GM12878 (cell line): Measurements from ENCODE around the gene UNC45A. TPM values are rescaled to one million over a fixed set of nuclear protein-coding genes. Genes with fewer than 3 reads are reported as not detected.

Experiments used
- ATF3 ChIP-seq: IDR thresholded peaks from 2 replicates; pipeline ENCODE4 v1.6.1; 2011; ENCODE audit warnings: low read depth, mild to moderate bottlenecking, low read length, moderate library complexity, borderline replicate concordance; ENCODE audit errors: extremely low read depth
- ATF7 ChIP-seq: fragments of 450-650 bp; IDR thresholded peaks from 2 replicates; pipeline ENCODE4 v1.6.1; 2016; ENCODE audit warnings: low read depth, mild to moderate bottlenecking
- IRF4 ChIP-seq: IDR thresholded peaks from 2 replicates; pipeline ENCODE4 v1.6.1; 2011; ENCODE audit warnings: low read depth, low read length
- KAT2A ChIP-seq: conservative IDR thresholded peaks from 2 replicates; pipeline ENCODE4 v1.6.1; 2011; ENCODE audit warnings: low read depth, low read length; ENCODE audit not compliant: control insufficient read depth
- MTA2 ChIP-seq: fragments of 450-650 bp; IDR thresholded peaks from 2 replicates; pipeline ENCODE4 v1.6.1; 2016; ENCODE audit warnings: low read depth, mild to moderate bottlenecking, moderate library complexity
- MYB ChIP-seq: fragments of 150-350 bp; IDR thresholded peaks from 2 replicates; pipeline ENCODE4 v1.6.1; 2014; ENCODE audit warnings: mild to moderate bottlenecking, low read depth, low read length, borderline replicate concordance
- NBN ChIP-seq: fragments of 450-650 bp; IDR thresholded peaks from 2 replicates; pipeline ENCODE4 v1.6.1; 2016
- NFYA ChIP-seq: IDR thresholded peaks from 2 replicates; pipeline ENCODE4 v1.6.1; 2011; ENCODE audit warnings: low read depth, mild to moderate bottlenecking, low read length, improper control_type of control experiment, borderline replicate concordance
- NRF1 ChIP-seq: conservative IDR thresholded peaks from 2 replicates; pipeline ENCODE4 v1.6.1; 2011; ENCODE audit warnings: mild to moderate bottlenecking, low read depth, low read length, improper control_type of control experiment
- POLR2A ChIP-seq: IDR thresholded peaks from 2 replicates; pipeline ENCODE4 v1.6.1; 2011; ENCODE audit warnings: low read depth, mild to moderate bottlenecking, low read length
- POLR2AphosphoS2 ChIP-seq: IDR thresholded peaks from 2 replicates; pipeline ENCODE4 v1.6.1; 2011; ENCODE audit warnings: low read depth, mild to moderate bottlenecking, low read length, improper control_type of control experiment, moderate library complexity
- RB1 ChIP-seq: fragments of 450-650 bp; formaldehyde crosslinking; IDR thresholded peaks from 2 replicates; pipeline ENCODE4 v1.6.1; 2017; ENCODE audit warnings: mild to moderate bottlenecking, borderline replicate concordance
- SP1 ChIP-seq: IDR thresholded peaks from one replicate; pipeline ENCODE4 v1.6.1; 2011; ENCODE audit warnings: low read depth, low read length
- SREBF1 ChIP-seq: IDR thresholded peaks from 2 replicates; pipeline ENCODE4 v1.6.1; 2012; ENCODE audit warnings: mild to moderate bottlenecking, low read length
- STAT1 ChIP-seq: fragments of 450-650 bp; conservative IDR thresholded peaks from 2 replicates; pipeline ENCODE4 v1.6.1; 2014; ENCODE audit warnings: antibody characterized with exemption, mild to moderate bottlenecking
- ZBTB40 ChIP-seq: fragments of 450-650 bp; IDR thresholded peaks from 2 replicates; pipeline ENCODE4 v1.6.1; 2016; ENCODE audit warnings: mild to moderate bottlenecking, moderate library complexity, borderline replicate concordance
- ZZZ3 ChIP-seq: IDR thresholded peaks from 2 replicates; pipeline ENCODE4 v1.6.1; 2011; ENCODE audit warnings: low read depth; ENCODE audit not compliant: control insufficient read depth, insufficient read length
- polyA plus RNA-seq, 11 experiments: library from polyadenylated mRNA; depleted of rRNA in 4 of 11; unstranded in 6 of 11; stranded (reverse) in 5 of 11; fragments of >200 nt; fragmentation: Nextera tagmentation in 4 of 11; fragmentation: Illumina TruSeq in 1 of 11; extraction: Ambion mirVana in 4 of 11; extraction: Trizol in 1 of 11; gene quantifications; 1 replicate in 1 of 11; 2 replicates in 10 of 11; pipeline versions ENCODE4 v1.2.1 to v1.2.3, GENCODE V29; 2011 to 2016; ENCODE audit warnings: inconsistent platforms in 2 of 11, missing spikeins in 2 of 11, low read depth in 1 of 11
- total RNA-seq, 4 experiments: library from RNA; depleted of rRNA in 3 of 4; stranded (reverse); fragments of >200 nt in 3 of 4; fragmentation: Illumina TruSeq in 1 of 4; extraction: Trizol in 1 of 4; gene quantifications; 2 replicates each; pipeline versions ENCODE4 v1.2.1 to v1.2.3, GENCODE V29; 2013 to 2021
- TF ChIP-seq, protein P1 (sequence below): IDR thresholded peaks from 2 replicates; pipeline ENCODE4 v1.6.1; 2011; ENCODE audit warnings: borderline replicate concordance, low read depth, mild to moderate bottlenecking, moderate library complexity, low read length; ENCODE audit not compliant: insufficient read depth, poor library complexity, severe bottlenecking
- TF ChIP-seq, protein P2 (sequence below): fragments of 450-650 bp; IDR thresholded peaks from 2 replicates; pipeline ENCODE4 v1.6.1; 2016; ENCODE audit warnings: mild to moderate bottlenecking
- TF ChIP-seq, protein P3 (sequence below): fragments of 450-650 bp; formaldehyde crosslinking; IDR thresholded peaks from 2 replicates; pipeline ENCODE4 v1.5.0; 2022; ENCODE audit warnings: mild to moderate bottlenecking, missing genetic modification characterization

The UNC45A gene
- total and polyA plus RNA-seq, 10 of the 15 experiments (the other 5 are each of a cell fraction or from before 2014, with no cell fraction given) = 10.3 to 57.8 (median 40.5) TPM

- TF ChIP-seq ZZZ3 (no peak), MTA2 (no peak), SREBF1 (no peak), STAT1 (0 out of 2 replicates have a peak, but pooled peaks have one; percentile 41), SP1 (no peak), RB1 (peak; percentile 70; the same call in 1 of the 2 replicates), MYB (no peak), KAT2A (no peak), ATF7 (no peak), POLR2A (peak; percentile 75), NBN (peak; percentile 83), IRF4 (0 out of 2 replicates have a peak, but pooled peaks have one; percentile 46), ZBTB40 (no peak; the same call in 1 of the 2 replicates), NRF1 (peak; percentile 55), ATF3 (no peak), POLR2AphosphoS2 (no peak), NFYA (no peak)
- TF ChIP-seq, protein P1, sequence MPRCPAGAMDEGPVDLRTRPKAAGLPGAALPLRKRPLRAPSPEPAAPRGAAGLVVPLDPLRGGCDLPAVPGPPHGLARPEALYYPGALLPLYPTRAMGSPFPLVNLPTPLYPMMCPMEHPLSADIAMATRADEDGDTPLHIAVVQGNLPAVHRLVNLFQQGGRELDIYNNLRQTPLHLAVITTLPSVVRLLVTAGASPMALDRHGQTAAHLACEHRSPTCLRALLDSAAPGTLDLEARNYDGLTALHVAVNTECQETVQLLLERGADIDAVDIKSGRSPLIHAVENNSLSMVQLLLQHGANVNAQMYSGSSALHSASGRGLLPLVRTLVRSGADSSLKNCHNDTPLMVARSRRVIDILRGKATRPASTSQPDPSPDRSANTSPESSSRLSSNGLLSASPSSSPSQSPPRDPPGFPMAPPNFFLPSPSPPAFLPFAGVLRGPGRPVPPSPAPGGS = no peak
- TF ChIP-seq, protein P2, sequence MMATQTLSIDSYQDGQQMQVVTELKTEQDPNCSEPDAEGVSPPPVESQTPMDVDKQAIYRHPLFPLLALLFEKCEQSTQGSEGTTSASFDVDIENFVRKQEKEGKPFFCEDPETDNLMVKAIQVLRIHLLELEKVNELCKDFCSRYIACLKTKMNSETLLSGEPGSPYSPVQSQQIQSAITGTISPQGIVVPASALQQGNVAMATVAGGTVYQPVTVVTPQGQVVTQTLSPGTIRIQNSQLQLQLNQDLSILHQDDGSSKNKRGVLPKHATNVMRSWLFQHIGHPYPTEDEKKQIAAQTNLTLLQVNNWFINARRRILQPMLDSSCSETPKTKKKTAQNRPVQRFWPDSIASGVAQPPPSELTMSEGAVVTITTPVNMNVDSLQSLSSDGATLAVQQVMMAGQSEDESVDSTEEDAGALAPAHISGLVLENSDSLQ = no peak
- TF ChIP-seq, protein P3, sequence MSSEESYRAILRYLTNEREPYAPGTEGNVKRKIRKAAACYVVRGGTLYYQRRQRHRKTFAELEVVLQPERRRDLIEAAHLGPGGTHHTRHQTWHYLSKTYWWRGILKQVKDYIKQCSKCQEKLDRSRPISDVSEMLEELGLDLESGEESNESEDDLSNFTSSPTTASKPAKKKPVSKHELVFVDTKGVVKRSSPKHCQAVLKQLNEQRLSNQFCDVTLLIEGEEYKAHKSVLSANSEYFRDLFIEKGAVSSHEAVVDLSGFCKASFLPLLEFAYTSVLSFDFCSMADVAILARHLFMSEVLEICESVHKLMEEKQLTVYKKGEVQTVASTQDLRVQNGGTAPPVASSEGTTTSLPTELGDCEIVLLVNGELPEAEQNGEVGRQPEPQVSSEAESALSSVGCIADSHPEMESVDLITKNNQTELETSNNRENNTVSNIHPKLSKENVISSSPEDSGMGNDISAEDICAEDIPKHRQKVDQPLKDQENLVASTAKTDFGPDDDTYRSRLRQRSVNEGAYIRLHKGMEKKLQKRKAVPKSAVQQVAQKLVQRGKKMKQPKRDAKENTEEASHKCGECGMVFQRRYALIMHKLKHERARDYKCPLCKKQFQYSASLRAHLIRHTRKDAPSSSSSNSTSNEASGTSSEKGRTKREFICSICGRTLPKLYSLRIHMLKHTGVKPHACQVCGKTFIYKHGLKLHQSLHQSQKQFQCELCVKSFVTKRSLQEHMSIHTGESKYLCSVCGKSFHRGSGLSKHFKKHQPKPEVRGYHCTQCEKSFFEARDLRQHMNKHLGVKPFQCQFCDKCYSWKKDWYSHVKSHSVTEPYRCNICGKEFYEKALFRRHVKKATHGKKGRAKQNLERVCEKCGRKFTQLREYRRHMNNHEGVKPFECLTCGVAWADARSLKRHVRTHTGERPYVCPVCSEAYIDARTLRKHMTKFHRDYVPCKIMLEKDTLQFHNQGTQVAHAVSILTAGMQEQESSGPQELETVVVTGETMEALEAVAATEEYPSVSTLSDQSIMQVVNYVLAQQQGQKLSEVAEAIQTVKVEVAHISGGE (CRISPR knock-in tag) = no peak
Measured at GRCh38 chr15:90902040-90902839, 32.8 kb upstream of the UNC45A start (continued).
